Breast epithelium (tissue), 3 donors: ENCODE measurements around the gene GRIA3.

ENCODE experiments used
- CTCF ChIP-seq, 3 donors: fragments of 450-650 bp; IDR thresholded peaks; one replicate each; pipeline ENCODE4 v1.5.1; 2016 to 2017; ENCODE audit warnings: antibody characterized with exemption in 3 of 3, mild to moderate bottlenecking in 3 of 3, moderate library complexity in 3 of 3
- POLR2A ChIP-seq: fragments of 450-650 bp; IDR thresholded peaks from one replicate; pipeline ENCODE4 v1.6.1; 2016; ENCODE audit warnings: antibody characterized with exemption, mild to moderate bottlenecking, moderate library complexity
- POLR2AphosphoS5 ChIP-seq, 3 donors: sonication (generic); formaldehyde crosslinking; IDR thresholded peaks; one replicate each; pipeline ENCODE4 v1.6.1; 2017; ENCODE audit warnings: antibody characterized with exemption in 3 of 3

DNA sequence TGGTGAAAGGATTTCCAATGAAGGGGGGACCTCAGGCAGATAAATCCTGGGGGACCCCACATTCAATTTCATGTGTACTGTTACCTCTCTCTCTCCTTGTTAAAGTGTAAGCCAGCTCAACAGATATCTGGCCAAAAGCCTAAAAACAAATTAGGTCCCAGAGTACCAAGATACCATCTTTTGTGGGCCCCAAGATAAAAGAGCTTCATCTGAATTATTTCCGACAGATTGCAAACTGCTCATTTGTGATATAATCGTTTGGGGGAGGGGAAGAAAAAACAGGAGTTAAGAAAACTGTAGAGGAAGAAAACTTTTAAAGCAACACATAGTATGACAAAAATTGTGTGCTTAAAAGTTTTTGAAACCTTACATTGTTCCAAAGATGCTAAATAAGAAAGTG, 33.6 kb downstream of the GRIA3 start:
- TF ChIP-seq CTCF (IDR thresholded peaks at IDR 0.05) (no peak), POLR2A (no peak), POLR2AphosphoS5 (IDR thresholded peaks at IDR 0.05) (no peak)
